Mucosa of gallbladder (tissue), 1 donor: ENCODE data around the gene IFNA4. TPM values are rescaled to one million over a fixed set of nuclear protein-coding genes. Genes with fewer than 3 reads are reported as not detected.
"Not testable (repeated sequence)": the region's sequence is repeated elsewhere in the genome, so short reads cannot be mapped to it uniquely, and the experiment has no call there.

ENCODE experiments used
- DNase-seq: peaks from one replicate; pipeline ENCODE4 v3.0.0-alpha.2; 2020; ENCODE audit warnings: low spot score
- total RNA-seq: library from RNA; stranded (reverse); gene quantifications from one replicate; pipeline ENCODE4 v1.2.1, GENCODE V29; 2021
- donor health status: DM: no; HTN: no; CAD: no.

Gene IFNA4
- total RNA-seq, 1 donor from 2014 or later = not detected

DNA sequence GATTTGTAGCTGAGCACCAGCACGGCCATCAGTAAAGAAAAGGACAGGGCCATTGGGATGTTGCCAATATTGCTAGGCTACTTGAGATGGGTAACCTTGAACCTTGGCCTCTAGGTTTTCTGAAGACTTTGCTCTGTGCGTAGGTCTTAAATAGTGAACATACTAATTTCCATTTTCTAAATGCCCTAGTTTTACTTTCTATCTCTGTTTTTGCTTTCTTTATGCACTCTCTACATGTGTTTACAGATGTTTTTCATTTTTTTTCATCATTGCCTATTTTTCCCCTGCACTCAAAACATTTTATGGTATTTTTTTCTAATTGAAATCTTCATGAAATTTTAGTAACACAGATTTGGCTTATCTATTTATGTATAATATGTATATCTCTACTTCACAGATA, 20.8 kb downstream of the IFNA4 start, which contains the start of gene IFNA21:
Gene IFNA21 (minus strand): TSS at position 101 of the 400 bp plus-strand sequence. CDS start 48 bp downstream, at position 53.
- DNase-seq = not testable (repeated sequence)

DNA sequence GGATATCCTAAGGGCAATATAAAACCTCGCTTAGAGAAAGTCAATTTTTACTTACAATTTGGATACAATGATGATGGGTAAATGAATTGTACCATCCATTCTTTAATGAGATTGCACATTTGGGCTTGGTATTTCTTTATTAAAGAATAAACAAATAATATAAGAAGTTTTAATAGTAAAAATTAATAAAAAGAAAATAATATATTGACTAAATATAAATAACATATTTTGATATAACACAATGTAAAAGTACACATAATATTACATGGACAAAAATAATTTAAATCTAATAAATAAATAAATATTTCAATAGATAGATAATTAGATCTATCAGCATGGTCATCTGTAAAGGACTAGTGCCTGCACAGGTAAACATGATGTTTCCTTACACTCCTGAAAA, 21.9 kb downstream of the IFNA4 start:
- DNase-seq = no peak

DNA sequence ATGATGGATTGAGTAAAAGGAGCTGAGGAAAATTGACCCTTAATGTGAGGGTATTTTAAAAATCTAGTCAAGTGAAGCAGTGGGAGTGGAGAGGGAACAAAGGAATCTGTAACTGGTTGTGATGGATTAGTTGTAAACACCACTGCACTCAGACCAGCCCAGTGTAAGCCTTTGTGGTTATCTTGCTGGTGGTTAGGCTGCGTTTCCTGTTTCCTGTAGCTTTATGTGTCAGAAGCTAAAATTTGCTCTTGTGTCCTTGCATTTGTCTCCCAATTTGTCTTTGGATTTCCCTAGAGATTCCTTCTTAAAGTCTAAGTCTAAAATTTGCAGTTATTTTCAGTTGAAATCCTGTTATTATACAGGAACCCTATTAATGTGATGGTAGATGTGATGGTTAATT, 27.2 kb downstream of the IFNA4 start:
- no peak for DNase-seq

DNA sequence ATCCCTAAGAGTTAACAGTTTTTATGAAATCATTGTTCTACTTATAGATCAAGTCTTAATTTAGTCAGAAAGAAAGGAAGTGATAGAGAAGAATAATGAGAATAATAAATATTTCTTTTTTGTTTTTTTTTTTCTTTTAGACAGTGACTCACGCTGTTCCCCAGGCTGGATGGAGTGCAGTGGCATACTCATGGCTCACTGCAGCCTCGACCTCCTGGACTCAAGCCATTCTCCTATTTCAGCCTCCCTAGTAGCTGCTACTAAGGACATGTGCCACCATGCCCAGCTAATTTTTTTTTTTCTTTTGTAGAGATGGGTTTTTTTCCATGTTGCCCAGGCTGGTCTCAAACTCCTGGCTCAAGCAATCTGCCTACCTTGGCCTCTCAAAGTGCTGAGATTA, 31.9 kb downstream of the IFNA4 start:
- no peak for DNase-seq

DNA sequence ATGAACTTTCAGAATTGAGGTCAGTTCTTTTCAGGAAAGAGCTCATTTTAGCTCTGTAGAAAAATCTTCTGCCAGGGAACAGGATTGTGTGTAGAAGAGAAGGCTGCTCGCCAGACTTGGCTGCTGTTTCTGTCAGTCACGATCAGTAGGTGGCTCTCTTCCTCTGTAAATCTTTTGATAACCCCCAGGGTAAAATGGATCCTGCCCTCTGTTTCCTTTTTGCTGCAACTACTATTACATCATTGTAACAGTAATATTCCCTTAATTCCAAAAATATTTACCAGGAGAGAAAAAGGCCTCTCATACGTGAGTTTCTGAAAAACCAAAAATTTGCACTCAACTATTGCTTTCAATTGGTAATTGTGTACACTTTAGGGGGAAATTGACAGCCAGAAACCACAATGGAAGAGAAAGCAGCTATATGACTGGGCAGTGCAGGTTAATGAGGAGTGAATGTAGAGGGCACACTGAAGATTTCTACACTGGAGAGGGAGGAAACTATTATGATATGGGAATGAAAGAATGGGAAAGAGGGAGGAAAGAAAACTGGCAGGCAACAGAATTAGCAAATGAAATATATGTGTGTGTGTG, 33.3 kb downstream of the IFNA4 start:
- DNase-seq = no peak

DNA sequence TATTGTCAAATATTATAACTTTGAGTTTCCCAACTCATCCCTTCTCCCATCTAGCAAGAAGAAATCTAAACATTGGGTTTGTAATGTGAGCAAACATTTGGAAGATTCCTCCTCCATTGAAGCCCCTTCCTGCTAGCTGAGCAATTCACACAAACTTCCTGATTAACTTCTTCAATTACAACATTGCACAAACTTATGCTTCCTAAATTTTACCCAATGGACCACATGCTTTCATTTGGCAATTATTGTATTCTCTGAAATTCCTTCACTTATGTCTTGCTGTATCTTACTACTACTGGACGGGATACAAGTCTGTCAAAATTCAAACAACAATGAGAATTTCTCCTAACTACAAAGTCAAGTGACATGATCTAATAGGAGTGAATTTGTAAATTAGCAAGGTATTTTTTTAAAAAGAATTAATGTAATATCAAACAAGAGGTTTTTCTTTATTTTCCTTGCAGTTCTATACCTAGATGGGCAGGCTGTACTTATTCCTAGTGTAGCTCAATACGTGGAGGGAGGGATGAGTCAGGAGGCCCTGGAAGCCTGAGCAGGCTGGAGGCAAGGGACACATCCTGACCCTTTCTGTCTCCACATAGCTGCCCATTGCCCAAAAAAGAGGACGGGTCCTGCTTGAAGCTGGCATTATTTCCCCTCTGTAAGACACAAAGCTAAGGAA, 33.9 kb downstream of the IFNA4 start:
- DNase-seq = no peak

DNA sequence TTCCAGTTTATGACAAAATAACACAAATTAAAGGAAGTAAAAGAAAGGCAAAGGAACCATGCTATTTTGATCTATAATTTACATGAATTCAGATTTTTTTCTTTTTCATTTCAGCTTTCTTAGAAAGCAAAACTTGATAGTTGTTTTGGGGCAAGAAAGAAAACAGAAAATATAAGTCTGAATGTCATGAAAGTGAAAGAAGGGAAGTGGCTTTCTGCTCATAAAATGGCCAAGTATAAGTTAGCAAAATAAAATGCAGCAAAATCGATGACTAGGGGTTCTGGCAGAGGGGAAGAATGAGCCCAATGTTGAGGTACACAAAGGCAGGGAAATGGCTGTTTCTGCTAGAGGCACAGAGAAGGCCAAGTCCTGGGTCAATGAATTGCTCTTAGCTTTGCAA, 42.8 kb downstream of the IFNA4 start:
- no peak for DNase-seq

DNA sequence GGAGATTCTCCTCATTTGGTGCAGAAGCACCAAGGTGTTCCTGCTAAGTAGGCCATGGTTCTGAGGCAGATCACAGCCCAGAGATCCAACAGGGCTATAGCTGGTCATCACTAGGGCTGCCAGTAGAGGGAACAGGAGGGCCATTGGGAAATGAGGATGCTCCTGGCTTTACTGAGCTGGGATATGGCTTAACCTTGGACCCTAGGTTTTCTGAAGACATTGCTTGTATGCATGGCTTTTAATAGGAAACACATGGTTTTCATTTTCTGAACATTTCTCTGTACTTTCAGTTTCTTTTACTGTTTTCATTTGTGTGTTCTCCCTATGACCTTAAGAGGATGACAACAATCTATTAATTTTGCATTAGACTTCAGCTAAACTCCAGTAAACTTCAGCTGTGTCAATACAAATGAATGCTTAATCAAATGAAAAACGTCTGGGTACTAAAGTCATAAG, 45.9 kb downstream of the IFNA4 start, which contains the start of gene IFNW1:
Gene IFNW1 (minus strand): TSS at position 406 of the 456 bp plus-strand sequence. CDS start 262 bp downstream, at position 144.
- no peak for DNase-seq

DNA sequence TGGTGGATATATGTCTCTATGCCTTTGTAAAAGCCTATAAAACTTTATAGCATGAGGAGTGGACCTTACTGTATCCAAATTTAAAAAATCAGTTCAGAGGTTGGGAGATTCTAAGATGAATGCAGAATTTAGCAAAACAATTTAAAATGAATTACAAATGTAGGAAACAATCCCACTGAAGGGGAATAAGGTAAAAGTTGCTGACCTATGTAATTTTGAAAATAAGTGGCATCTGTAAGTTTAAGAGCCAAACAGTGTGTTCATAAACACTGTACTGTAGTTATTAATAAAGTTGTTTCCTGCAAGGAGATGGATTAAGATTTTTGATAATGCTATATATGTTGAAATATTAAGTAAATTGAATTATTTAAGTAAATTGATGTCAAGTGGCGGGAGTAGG, 50.4 kb downstream of the IFNA4 start:
- no peak for DNase-seq

Other genes starting within 250 kb of the IFNA4 start
- 2.8 TPM for gene HACD4, start 155.9 kb downstream of the IFNA4 start, total RNA-seq
- gene IFNB1, start 109.6 kb downstream of the IFNA4 start, total RNA-seq = not detected
- not detected for gene IFNW1, start 45.8 kb downstream of the IFNA4 start, total RNA-seq
- gene IFNA21, start 20.9 kb downstream of the IFNA4 start, total RNA-seq = not detected
- gene IFNA7, start 14.6 kb upstream of the IFNA4 start, total RNA-seq = not detected
- not detected for gene IFNA10, start 19.6 kb upstream of the IFNA4 start, total RNA-seq
- gene IFNA16, start 29.7 kb upstream of the IFNA4 start, total RNA-seq = not detected
- not detected for gene IFNA17, start 40.6 kb upstream of the IFNA4 start, total RNA-seq
- not detected for gene IFNA14, start 52.4 kb upstream of the IFNA4 start, total RNA-seq
- gene IFNA5, start 117.7 kb upstream of the IFNA4 start, total RNA-seq = not detected
- gene KLHL9, start 147.8 kb upstream of the IFNA4 start, total RNA-seq = 25.0 TPM
- gene IFNA6, start 163.3 kb upstream of the IFNA4 start, total RNA-seq = not detected
- gene IFNA13, start 180.5 kb upstream of the IFNA4 start, total RNA-seq = not detected
- not detected for gene IFNA2, start 197.8 kb upstream of the IFNA4 start, total RNA-seq
- gene IFNA8, start 221.5 kb upstream of the IFNA4 start, total RNA-seq = not detected